ENCODE measurements around the gene ISCU. TPM values are rescaled to one million over a fixed set of nuclear protein-coding genes. Genes with fewer than 3 reads are reported as not detected.

The ISCU gene
- total RNA-seq, 4 donors from 2014 or later, result 229 to 512 (median 248) TPM

DNA sequence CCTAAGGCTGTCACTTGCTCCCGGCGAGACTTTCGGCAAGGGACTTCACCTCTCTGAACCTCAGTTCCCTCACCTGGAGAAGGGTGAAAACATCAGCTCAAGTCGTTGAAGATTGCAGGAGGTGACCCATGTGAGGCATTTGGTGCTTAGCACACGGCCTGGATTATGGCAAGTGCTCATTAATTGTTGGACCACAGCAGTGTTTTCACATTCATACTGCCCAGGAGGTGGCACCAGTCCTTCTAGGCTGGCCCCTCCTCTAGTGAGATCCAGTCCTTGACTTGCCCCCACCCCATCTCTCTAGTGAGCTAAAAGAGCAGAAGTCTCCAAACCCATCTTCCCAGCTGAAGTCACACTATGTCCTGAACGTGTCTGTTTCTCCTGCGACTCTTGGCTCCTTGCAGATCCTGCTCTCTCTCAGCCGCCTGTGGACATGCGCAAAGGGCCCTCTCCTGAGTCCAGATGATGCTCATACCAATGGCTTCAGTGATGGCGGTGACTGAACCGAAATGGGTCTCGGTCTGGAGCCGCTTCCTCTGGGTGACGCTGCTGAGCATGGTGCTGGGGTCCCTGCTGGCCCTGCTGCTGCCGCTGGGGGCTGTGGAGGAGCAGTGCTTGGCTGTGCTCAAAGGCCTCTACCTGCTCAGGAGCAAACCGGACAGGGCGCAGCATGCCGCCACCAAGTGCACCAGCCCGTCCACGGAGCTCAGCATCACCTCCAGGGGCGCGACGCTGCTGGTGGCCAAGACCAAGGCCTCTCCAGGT, 45.7 kb upstream of the ISCU start:
- DNase-seq, result no peak
- WGBS, 2 donors, result 82 to 85% methylated on average over 19 of the region's 23 CpGs
- Histone ChIP-seq H3K4me1 (peaks cover 8 to 11% of the 10 kb centered on the region in 2 donors), H3K27me3 (no peaks in the 10 kb centered on the region), H3K9me3 (no peaks in the 10 kb centered on the region), H3K27ac (no peak overlapping the region), H3K36me3 (peaks cover 26 to 36% of the 10 kb centered on the region in 2 donors), H3K4me3 (replicated peaks in 1 of 3) (no peak overlapping the region)
- TF ChIP-seq CTCF (IDR thresholded peaks at IDR 0.05) (no peak), POLR2A (IDR thresholded peaks at IDR 0.05) (no peak)
- intact Hi-C loops (cut with DNase I), result loop anchor here (2.0 to 10.0 kb wide), 2 partner anchors 42 to 832 kb away; partner anchors contain the start of gene PWP1

DNA sequence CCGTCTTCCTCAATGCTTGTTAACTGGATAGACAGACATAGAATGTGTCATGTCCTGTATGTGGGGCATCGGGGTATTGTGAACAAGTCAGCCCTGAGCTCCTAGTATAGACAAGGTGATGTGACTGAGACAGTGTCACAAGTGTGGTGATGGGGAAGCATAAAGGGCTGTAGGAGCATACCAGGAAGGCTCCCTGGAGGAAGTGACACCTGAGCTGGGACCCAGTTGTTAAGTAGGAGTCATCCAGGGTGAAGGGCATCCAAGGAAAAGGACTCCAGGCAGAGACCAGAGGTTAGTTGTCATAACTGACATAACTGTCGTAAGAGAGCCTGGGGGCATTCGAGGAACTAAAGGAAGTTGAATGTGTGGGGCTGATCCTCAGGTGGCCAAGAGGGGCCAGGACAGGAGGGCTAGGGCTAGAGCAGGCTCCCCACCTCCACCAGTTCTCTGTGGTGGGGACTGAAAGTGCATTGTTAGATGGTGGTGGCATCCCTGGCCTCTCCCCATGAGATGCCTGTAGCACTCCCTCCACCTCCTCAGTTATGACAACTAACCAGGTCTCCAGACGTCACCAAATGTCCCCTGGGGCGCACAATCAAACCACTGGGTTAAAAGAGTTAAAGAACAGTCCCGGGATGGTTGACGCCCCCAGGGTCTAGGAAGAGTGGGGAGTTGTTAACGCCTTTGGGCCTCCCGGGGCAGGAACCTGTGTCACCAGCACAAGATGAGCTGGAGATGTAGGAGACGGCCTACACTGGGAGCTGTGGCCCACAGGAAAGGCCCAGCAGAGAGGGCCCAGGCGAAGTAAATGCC, 44.9 kb upstream of the ISCU start:
- Histone ChIP-seq H3K27ac (no peak overlapping the region), H3K4me3 (replicated peaks in 1 of 3) (no peak overlapping the region), H3K27me3 (no peaks in the 10 kb centered on the region), H3K4me1 (peaks cover 7 to 11% of the 10 kb centered on the region in 2 donors), H3K9me3 (no peaks in the 10 kb centered on the region), H3K36me3 (peaks cover 31 to 44% of the 10 kb centered on the region in 2 donors)
- DNase-seq, result no peak
- TF ChIP-seq CTCF (IDR thresholded peaks at IDR 0.05) (no peak), POLR2A (IDR thresholded peaks at IDR 0.05) (no peak)
- 89 to 93% methylated on average over 10 to 12 of the region's 12 CpGs for WGBS, 2 donors
- intact Hi-C loops (cut with DNase I), result loop anchor here (2.0 to 10.0 kb wide), 2 partner anchors 41 to 833 kb away; partner anchors contain the start of gene PWP1

DNA sequence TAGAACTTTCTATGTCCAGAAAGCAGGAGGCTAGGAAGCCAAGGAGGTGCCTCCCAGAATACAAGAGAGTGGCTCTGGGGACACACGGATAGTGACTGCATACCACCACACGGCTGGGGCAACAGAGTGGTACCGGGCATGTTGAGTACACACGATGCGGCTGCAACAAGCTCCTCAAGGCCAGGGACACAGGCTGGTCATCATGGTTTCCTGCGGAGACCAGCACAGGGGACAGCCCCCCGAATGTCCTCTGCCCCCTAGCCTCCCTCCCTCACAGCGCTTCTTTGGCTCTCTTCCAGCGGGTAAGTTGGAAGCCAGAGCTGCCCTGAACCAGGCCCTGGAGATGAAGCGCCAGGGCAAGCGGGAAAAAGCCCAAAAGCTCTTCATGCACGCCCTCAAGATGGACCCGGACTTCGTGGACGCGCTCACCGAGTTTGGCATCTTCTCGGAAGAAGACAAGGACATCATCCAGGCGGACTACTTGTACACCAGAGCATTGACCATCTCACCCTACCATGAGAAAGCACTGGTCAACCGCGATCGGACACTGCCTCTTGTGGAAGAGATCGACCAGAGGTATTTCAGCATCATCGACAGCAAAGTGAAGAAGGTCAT, 44.2 kb upstream of the ISCU start:
- Histone ChIP-seq H3K36me3 (peaks cover 38 to 51% of the 10 kb centered on the region in 2 donors), H3K27me3 (no peaks in the 10 kb centered on the region), H3K27ac (no peak overlapping the region), H3K4me3 (replicated peaks in 1 of 3) (no peak overlapping the region), H3K4me1 (peaks cover 7 to 11% of the 10 kb centered on the region in 2 donors), H3K9me3 (no peaks in the 10 kb centered on the region)
- no peak for DNase-seq
- intact Hi-C loops (cut with DNase I), result loop anchor here (10.0 kb wide), 1 partner anchor 833 kb away; the partner anchor contains the start of gene PWP1
- WGBS, 2 donors, result 93 to 99% methylated on average over 17 of the region's 24 CpGs
- no peak for TF ChIP-seq CTCF (IDR thresholded peaks at IDR 0.05)
- no peak for TF ChIP-seq POLR2A (IDR thresholded peaks at IDR 0.05)

- WGBS, 2 donors, result 96% methylated on average over 36 to 39 of the region's 39 CpGs
- Histone ChIP-seq H3K27ac (no peak overlapping the region), H3K4me3 (replicated peaks in 1 of 3) (no peak overlapping the region), H3K9me3 (no peaks in the 10 kb centered on the region), H3K27me3 (no peaks in the 10 kb centered on the region), H3K36me3 (peaks cover 45 to 58% of the 10 kb centered on the region in 2 donors), H3K4me1 (peaks cover 7 to 11% of the 10 kb centered on the region in 2 donors)
- intact Hi-C loops (cut with DNase I), result loop anchor here (10.0 kb wide), 1 partner anchor 834 kb away; the partner anchor contains the start of gene PWP1
- TF ChIP-seq POLR2A (IDR thresholded peaks at IDR 0.05) (no peak), CTCF (IDR thresholded peaks at IDR 0.05) (no peak)
- DNase-seq, result no peak
These were observed 43.5 kb upstream of the ISCU start for GRCh38 chr12:108518716-108519496.

All from thyroid gland (tissue), 4 donors.